GM18517 (cell line): ENCODE data around the gene RAPGEF3.

Experiments
- ATAC-seq: cut with Tn5 transposase; IDR thresholded peaks from one replicate; pipeline ENCODE4 v1.9.1; 2021; ENCODE audit warnings: mild to moderate bottlenecking, moderate library complexity; ENCODE audit not compliant: unreplicated experiment

RAPGEF3 gene, protein sequence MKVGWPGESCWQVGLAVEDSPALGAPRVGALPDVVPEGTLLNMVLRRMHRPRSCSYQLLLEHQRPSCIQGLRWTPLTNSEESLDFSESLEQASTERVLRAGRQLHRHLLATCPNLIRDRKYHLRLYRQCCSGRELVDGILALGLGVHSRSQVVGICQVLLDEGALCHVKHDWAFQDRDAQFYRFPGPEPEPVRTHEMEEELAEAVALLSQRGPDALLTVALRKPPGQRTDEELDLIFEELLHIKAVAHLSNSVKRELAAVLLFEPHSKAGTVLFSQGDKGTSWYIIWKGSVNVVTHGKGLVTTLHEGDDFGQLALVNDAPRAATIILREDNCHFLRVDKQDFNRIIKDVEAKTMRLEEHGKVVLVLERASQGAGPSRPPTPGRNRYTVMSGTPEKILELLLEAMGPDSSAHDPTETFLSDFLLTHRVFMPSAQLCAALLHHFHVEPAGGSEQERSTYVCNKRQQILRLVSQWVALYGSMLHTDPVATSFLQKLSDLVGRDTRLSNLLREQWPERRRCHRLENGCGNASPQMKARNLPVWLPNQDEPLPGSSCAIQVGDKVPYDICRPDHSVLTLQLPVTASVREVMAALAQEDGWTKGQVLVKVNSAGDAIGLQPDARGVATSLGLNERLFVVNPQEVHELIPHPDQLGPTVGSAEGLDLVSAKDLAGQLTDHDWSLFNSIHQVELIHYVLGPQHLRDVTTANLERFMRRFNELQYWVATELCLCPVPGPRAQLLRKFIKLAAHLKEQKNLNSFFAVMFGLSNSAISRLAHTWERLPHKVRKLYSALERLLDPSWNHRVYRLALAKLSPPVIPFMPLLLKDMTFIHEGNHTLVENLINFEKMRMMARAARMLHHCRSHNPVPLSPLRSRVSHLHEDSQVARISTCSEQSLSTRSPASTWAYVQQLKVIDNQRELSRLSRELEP

GRCh38 chr12:47758834-47759690 is at the start of gene RAPGEF3:
TSS of gene RAPGEF3 (minus strand) at chr12:47758880. CDS start at chr12:47758556, 324 bp downstream.
- ATAC-seq = peak; percentile 34

DNA sequence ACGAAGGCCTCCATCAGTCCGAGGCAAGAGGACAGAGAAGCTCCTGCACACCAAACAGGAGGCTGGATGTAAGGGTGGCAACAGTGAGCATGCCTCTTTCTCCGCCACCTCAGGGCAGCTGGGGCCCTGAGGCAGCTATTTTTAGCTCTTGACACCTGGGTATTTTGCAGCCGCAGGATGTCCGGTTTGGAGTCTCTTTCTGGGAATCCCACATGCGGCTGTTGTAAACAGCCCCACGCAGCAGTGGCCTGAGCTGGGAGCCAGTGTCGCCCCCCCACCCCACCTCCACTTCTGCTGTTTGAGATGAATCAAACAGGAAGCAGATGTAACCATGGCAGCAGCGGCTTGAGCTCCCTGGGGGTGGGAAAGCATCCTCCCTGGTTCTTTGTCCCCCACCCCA is 49.4 kb upstream of the RAPGEF3 start:
- ATAC-seq = no peak

DNA sequence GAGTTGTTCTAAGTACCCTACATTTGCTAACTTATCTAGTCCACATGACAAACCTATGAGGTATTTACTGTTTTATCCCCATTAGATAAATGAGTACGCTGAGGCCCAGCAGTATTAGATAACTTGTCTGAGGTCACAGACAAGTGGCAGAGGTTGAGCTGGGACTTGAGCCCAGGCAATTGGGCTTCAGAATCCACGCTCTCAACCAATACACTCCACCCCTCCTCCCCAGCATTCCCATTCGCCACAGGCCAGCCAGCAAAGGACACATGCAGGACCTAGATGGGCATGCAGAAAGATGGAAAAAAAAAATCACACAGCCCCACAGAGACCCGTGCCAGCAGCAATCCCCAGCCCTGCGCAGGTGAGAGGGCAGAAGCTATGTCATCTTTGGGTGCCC is 48.7 kb upstream of the RAPGEF3 start:
- no peak for ATAC-seq

DNA sequence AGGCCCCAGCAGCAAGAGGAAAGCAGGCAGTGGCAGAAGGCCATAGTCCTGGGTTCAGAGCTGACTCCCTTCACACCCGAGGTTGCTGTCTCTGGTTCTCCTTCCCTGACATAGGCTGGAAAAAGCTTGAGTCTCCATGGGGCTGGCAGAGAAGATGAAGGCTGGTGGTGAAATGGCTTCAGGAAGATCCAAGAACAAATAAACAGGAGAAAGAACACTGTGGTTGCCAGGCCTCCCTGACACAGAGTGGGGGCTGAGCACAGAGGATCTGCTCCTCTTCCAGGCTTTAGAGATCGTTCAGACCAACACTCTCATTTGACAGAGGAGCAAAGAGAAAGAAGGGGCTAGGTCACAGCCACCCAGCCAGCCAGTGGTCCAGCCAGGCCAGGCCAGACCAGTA is 46.7 kb upstream of the RAPGEF3 start:
- ATAC-seq = no peak

- no peak for ATAC-seq
Observed at GRCh38 chr12:47804171-47804570, 45.5 kb upstream of the RAPGEF3 start.

DNA sequence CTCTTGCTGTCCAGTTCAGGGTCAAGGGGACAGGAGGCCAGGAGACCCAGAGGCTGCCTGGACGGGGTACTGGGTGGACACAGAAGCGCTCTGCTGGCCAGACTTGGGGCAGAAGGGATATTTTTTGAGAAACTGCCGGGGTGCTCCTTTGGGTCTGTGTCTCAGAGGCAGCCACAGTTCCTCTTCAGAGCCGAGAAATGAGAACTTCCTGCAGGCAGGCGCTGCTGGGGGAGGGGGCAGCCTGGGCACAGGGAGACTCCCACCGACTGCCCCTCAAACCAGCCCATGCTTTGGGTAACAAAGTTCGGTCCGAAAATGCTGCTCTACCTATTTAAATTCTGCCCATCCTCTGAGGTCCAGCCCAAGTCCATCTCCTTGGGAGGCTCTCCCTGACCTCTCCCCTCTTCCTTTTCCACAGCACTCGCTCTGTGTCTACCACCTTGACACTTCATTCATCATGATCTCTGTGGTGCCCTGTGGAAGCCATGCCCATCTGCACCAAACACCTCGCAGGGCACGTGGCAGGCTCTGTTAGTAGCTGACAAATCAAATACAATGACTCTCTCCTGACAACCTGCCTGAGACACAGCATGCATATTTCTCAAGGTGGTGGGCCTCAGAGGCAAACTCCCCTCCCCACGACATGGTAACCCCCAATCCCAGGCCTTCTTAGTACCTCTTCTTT is 44.7 kb upstream of the RAPGEF3 start:
- ATAC-seq = no peak

- ATAC-seq = no peak
Observed at GRCh38 chr12:47802312-47802711, 43.6 kb upstream of the RAPGEF3 start.

- ATAC-seq = no peak
Observed at GRCh38 chr12:47801904-47802246, 43.2 kb upstream of the RAPGEF3 start.

DNA sequence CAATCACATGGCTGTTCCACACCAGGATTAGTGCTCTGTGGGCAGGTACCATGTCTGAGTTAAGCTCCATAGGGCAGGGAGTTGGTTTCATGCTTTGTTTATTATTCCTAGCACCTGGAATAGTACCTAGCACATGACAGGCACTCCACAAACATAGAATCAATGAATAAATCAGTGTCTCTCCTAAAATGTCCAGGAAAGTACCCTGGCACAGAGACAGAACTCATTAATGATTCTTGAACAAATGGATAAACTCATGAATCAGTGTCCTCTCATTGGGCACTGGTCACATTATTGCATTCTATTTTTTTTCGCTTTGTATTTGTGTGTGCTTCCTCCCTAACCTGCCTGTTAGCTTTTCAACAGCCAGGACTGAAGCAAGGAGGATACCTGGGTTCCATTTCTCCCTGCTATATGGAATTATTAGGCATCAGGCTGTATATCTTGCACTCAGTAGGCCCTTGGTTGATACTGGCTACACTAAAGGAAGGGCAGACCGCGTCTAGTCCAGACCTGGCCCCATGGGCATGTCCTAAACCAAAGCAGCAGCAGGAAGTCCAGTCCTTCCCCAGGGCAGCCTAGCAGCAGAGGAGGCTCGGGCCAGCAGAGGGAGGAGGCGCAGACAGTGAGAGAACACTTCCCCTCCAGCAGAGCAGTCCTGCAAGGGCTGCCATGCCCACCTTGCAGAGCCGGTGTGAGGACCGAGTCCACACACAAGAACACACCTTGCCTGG is 42.7 kb upstream of the RAPGEF3 start:
- no peak for ATAC-seq

- ATAC-seq = no peak
Observed at GRCh38 chr12:47800582-47800981, 41.9 kb upstream of the RAPGEF3 start.

GRCh38 chr12:47799357-47799955 is 40.8 kb upstream of the RAPGEF3 start:
- ATAC-seq = no peak

DNA sequence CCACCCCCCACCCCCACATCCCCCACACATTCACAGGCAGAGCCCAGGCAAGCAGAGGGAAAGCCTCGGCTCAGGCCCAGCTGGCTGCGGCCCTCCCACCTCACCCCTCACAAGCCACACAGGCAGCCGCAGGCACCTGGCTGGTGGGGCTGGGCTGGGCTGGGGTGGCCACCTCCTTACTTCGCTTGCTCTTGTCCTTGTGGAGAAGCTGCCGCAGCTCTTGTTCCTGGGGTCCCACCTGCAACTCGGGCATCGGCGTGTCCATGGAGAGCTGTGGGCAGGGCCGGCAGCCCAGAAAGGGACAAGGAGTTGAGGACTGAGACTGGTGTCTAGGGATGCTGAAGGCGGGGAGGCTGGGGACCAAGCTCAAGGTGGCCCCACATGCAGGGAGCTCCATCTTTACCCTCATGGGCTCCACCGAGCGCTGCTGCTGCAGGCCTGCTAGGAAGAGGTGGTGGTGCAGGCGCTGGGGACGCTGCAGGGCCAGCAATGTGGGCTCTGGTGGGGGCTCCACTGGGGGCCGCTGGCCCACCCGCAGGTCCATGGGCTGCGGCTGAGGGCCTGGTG is 39.8 kb upstream of the RAPGEF3 start:
- ATAC-seq = no peak

DNA sequence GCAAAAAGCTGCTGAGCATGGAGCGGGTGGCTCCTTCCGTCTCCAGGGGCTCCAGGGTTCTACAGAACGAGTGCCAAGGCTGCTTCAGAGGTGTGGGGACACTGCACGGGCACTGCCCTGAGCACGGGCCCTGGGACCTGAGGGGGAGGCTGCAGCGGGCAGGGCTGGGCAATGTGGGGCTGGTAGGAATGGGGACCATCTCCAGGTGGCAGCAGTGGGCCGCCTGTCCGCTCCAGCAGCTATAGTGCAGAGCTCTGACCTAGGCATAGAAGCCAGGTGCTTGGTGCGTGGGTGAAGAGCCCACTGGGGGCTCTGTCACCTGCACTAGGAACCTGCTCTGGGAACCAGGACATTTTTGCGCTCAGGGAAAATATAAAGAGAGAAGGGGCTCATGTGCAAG is 38.8 kb upstream of the RAPGEF3 start:
- ATAC-seq = peak; percentile 63

- ATAC-seq = no peak
Observed at GRCh38 chr12:47795814-47796411, 37.2 kb upstream of the RAPGEF3 start.

GRCh38 chr12:47795121-47795813 is 36.6 kb upstream of the RAPGEF3 start:
- no peak for ATAC-seq

DNA sequence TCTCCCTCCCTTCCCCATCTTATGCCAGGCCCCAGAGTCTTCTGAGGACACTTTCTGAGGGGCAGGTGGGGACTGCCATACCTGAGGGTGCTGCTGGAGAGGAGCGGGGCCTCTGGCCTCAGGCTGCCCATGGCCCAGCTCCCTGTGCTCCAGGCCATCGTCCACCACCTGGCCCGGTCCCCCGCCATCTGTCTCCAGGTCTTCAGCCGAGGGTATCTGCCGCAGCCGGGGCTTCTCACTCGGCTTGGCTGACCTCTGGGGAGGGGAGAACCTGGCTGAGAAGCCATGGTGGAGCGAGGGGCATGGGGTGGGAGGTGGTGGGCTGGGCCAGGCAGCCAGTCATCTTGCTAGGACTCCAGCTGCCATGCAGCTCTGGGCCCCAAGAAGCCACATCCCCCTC is 36.0 kb upstream of the RAPGEF3 start:
- no peak for ATAC-seq

- no peak for ATAC-seq
Observed at GRCh38 chr12:47793015-47793681, 34.5 kb upstream of the RAPGEF3 start.

- no peak for ATAC-seq
Observed at GRCh38 chr12:47791874-47792273, 33.2 kb upstream of the RAPGEF3 start.
